HG03280 (cell line): ENCODE data around the gene EXOC6B.

Experiments
- ATAC-seq: cut with Tn5 transposase; IDR thresholded peaks from one replicate; pipeline ENCODE4 v1.9.1; 2021; ENCODE audit warnings: mild to moderate bottlenecking, moderate library complexity; ENCODE audit not compliant: unreplicated experiment

The EXOC6B gene

GRCh38 chr2:72793798-72794440 is 31.9 kb downstream of the EXOC6B start:
- no peak for ATAC-seq

GRCh38 chr2:72789241-72789640 is 36.6 kb downstream of the EXOC6B start:
- no peak for ATAC-seq

GRCh38 chr2:72788756-72789155 is 37.1 kb downstream of the EXOC6B start:
- no peak for ATAC-seq

GRCh38 chr2:72785517-72785916 is 40.3 kb downstream of the EXOC6B start:
- ATAC-seq: no peak

GRCh38 chr2:72782520-72782919 is 43.3 kb downstream of the EXOC6B start:
- ATAC-seq: no peak

GRCh38 chr2:72781480-72781879 is 44.4 kb downstream of the EXOC6B start:
- no peak for ATAC-seq

- no peak for ATAC-seq
Observed at GRCh38 chr2:72780477-72780876, 45.4 kb downstream of the EXOC6B start.

- ATAC-seq: no peak
Observed at GRCh38 chr2:72779495-72779894, 46.3 kb downstream of the EXOC6B start.

GRCh38 chr2:72778410-72778809 is 47.4 kb downstream of the EXOC6B start:
- no peak for ATAC-seq

GRCh38 chr2:72770879-72771461 is 54.9 kb downstream of the EXOC6B start:
- no peak for ATAC-seq

- no peak for ATAC-seq
Observed at GRCh38 chr2:72765997-72766609, 59.7 kb downstream of the EXOC6B start.

- no peak for ATAC-seq
Observed at GRCh38 chr2:72762276-72762675, 63.6 kb downstream of the EXOC6B start.

GRCh38 chr2:72759755-72760154 is 66.1 kb downstream of the EXOC6B start:
- ATAC-seq: no peak

GRCh38 chr2:72757177-72757775 is 68.6 kb downstream of the EXOC6B start:
- no peak for ATAC-seq

- ATAC-seq: no peak
Observed at GRCh38 chr2:72755647-72756423, 70.0 kb downstream of the EXOC6B start.

GRCh38 chr2:72754628-72755320 is 71.1 kb downstream of the EXOC6B start:
- ATAC-seq: no peak

- ATAC-seq: no peak
Observed at GRCh38 chr2:72750977-72751639, 74.7 kb downstream of the EXOC6B start.

- ATAC-seq: no peak
Observed at GRCh38 chr2:72750466-72750865, 75.4 kb downstream of the EXOC6B start.

- ATAC-seq: no peak
Observed at GRCh38 chr2:72747344-72747743, 78.5 kb downstream of the EXOC6B start.

GRCh38 chr2:72745679-72746368 is 80.0 kb downstream of the EXOC6B start:
- no peak for ATAC-seq
